IPS-18a (cell line): ENCODE measurements around the gene HINFP.
"Not testable (repeated sequence)": the region's sequence is repeated elsewhere in the genome, so short reads cannot be mapped to it uniquely, and the experiment has no call there.

Source experiments
- H3K27ac ChIP-seq: one replicate; pipeline ENCODE4 v1.5.1; 2013; ENCODE audit warnings: low read length
- H3K27me3 ChIP-seq: one replicate; pipeline ENCODE4 v1.6.1; 2013; ENCODE audit warnings: mild to moderate bottlenecking, low read length; ENCODE audit not compliant: control insufficient read depth, insufficient read depth
- H3K36me3 ChIP-seq: one replicate; pipeline ENCODE4 v1.6.1; 2013; ENCODE audit warnings: low read depth, low read length; ENCODE audit not compliant: control insufficient read depth
- H3K4me1 ChIP-seq: one replicate; pipeline ENCODE4 v1.6.1; 2013; ENCODE audit warnings: low read depth, low read length; ENCODE audit not compliant: control insufficient read depth
- H3K4me3 ChIP-seq: one replicate; pipeline ENCODE4 v1.5.1; 2013; ENCODE audit warnings: low read length
- H3K9ac ChIP-seq: one replicate; pipeline ENCODE4 v1.6.1; 2013; ENCODE audit warnings: mild to moderate bottlenecking, low read length, moderate library complexity
- H3K9me3 ChIP-seq: one replicate; pipeline ENCODE4 v1.6.1; 2013; ENCODE audit warnings: low read depth, low read length; ENCODE audit not compliant: control insufficient read depth

Gene HINFP

GRCh38 chr11:119130662-119131061, 9.3 kb downstream of the HINFP start:
- H3K27ac ChIP-seq, result no peak overlapping the region
- H3K9me3 ChIP-seq, result no peaks in the 10 kb centered on the region
- no peak overlapping the region for H3K4me3 ChIP-seq
- H3K27me3 ChIP-seq, result no peaks in the 10 kb centered on the region
- no peak overlapping the region for H3K9ac ChIP-seq
- H3K4me1 ChIP-seq, result no peaks in the 10 kb centered on the region
- peaks cover 44% of the 10 kb centered on the region for H3K36me3 ChIP-seq

GRCh38 chr11:119134389-119134978, 13.1 kb downstream of the HINFP start:
- H3K36me3 ChIP-seq, result peaks cover 44% of the 10 kb centered on the region
- no peaks in the 10 kb centered on the region for H3K27me3 ChIP-seq
- no peak overlapping the region for H3K4me3 ChIP-seq
- H3K9ac ChIP-seq, result no peak overlapping the region
- H3K27ac ChIP-seq, result no peak overlapping the region
- H3K9me3 ChIP-seq, result no peaks in the 10 kb centered on the region
- H3K4me1 ChIP-seq, result no peaks in the 10 kb centered on the region

GRCh38 chr11:119139276-119139675, 17.9 kb downstream of the HINFP start:
- not testable (repeated sequence) for H3K9me3 ChIP-seq, H3K4me1 ChIP-seq, H3K36me3 ChIP-seq

GRCh38 chr11:119144825-119145486, 23.6 kb downstream of the HINFP start:
- Histone ChIP-seq H3K27ac (no peak overlapping the region), H3K4me3 (no peak overlapping the region), H3K36me3 (no peaks in the 10 kb centered on the region), H3K4me1 (peaks cover 12% of the 10 kb centered on the region), H3K27me3 (peaks cover 43% of the 10 kb centered on the region), H3K9ac (no peak overlapping the region), H3K9me3 (no peaks in the 10 kb centered on the region)

More at GRCh38 chr11:119139276-119139675, 17.9 kb downstream of the HINFP start:
- H3K4me3 ChIP-seq, H3K27me3 ChIP-seq, H3K9ac ChIP-seq, H3K27ac ChIP-seq: not testable (repeated sequence)

- H3K4me1 ChIP-seq, result peaks cover 16% of the 10 kb centered on the region
- H3K27me3 ChIP-seq, result peaks cover 49% of the 10 kb centered on the region
- no peak overlapping the region for H3K27ac ChIP-seq
- no peak overlapping the region for H3K9ac ChIP-seq
- no peak overlapping the region for H3K4me3 ChIP-seq
- no peaks in the 10 kb centered on the region for H3K9me3 ChIP-seq
- no peaks in the 10 kb centered on the region for H3K36me3 ChIP-seq
These were observed 24.2 kb downstream of the HINFP start for GRCh38 chr11:119145551-119145950.

- Histone ChIP-seq H3K4me3 (peak overlapping the region; percentile 69), H3K9me3 (no peaks in the 10 kb centered on the region), H3K9ac (no peak overlapping the region), H3K36me3 (no peaks in the 10 kb centered on the region), H3K27ac (no peak overlapping the region), H3K4me1 (peaks cover 16% of the 10 kb centered on the region), H3K27me3 (peaks cover 61% of the 10 kb centered on the region)
These were observed 26.4 kb downstream of the HINFP start for GRCh38 chr11:119147604-119148333.

- peaks cover 61% of the 10 kb centered on the region for H3K27me3 ChIP-seq
- H3K4me1 ChIP-seq, result peaks cover 16% of the 10 kb centered on the region
- H3K9me3 ChIP-seq, result no peaks in the 10 kb centered on the region
- no peaks in the 10 kb centered on the region for H3K36me3 ChIP-seq
- H3K4me3 ChIP-seq, result peak overlapping the region; percentile 69
- H3K9ac ChIP-seq, result no peak overlapping the region
- H3K27ac ChIP-seq, result no peak overlapping the region
These were observed 27.3 kb downstream of the HINFP start for GRCh38 chr11:119148720-119149017.

- Histone ChIP-seq H3K27ac (no peak within 1 kb of the TSS), H3K9ac (no peak within 1 kb of the TSS), H3K4me3 (peak within 1 kb of the TSS; percentile 69), H3K36me3 (no peaks in the 10 kb centered on the region), H3K9me3 (no peaks in the 10 kb centered on the region), H3K27me3 (peaks cover 61% of the 10 kb centered on the region), H3K4me1 (peaks cover 16% of the 10 kb centered on the region)
These were observed 27.8 kb downstream of the HINFP start, which contains the start of gene ABCG4 for GRCh38 chr11:119149018-119149785. Gene ABCG4, plus strand, starts transcription at chr11:119149052. Its CDS starts 914 bp downstream, at chr11:119149966.

- Histone ChIP-seq H3K4me3 (peak overlapping the region; percentile 69), H3K9me3 (no peaks in the 10 kb centered on the region), H3K27me3 (peaks cover 61% of the 10 kb centered on the region), H3K27ac (no peak overlapping the region), H3K4me1 (peaks cover 16% of the 10 kb centered on the region), H3K36me3 (no peaks in the 10 kb centered on the region), H3K9ac (no peak overlapping the region)
These were observed 28.5 kb downstream of the HINFP start for GRCh38 chr11:119149786-119150275.

- Histone ChIP-seq H3K4me3 (no peak overlapping the region), H3K36me3 (no peaks in the 10 kb centered on the region), H3K27me3 (peaks cover 46% of the 10 kb centered on the region), H3K27ac (no peak overlapping the region), H3K9me3 (no peaks in the 10 kb centered on the region), H3K4me1 (peaks cover 16% of the 10 kb centered on the region), H3K9ac (no peak overlapping the region)
These were observed 30.7 kb downstream of the HINFP start for GRCh38 chr11:119152043-119152442.

- H3K27me3 ChIP-seq, result peaks cover 41% of the 10 kb centered on the region
- no peak overlapping the region for H3K9ac ChIP-seq
- H3K9me3 ChIP-seq, result no peaks in the 10 kb centered on the region
- no peak overlapping the region for H3K4me3 ChIP-seq
- H3K27ac ChIP-seq, result no peak overlapping the region
- H3K36me3 ChIP-seq, result no peaks in the 10 kb centered on the region
- peaks cover 15% of the 10 kb centered on the region for H3K4me1 ChIP-seq
These were observed 31.2 kb downstream of the HINFP start for GRCh38 chr11:119152604-119153003.
